HEK293 (cell line): ENCODE results near the gene KRTAP6-1.

Experiments used
- CTCF ChIA-PET: fragments of 350-600 bp; formaldehyde crosslinking; extraction: SDS; loops from one replicate; lab custom pipeline; 2021; ENCODE audit warnings: antibody characterized with exemption; lab: Yijun Ruan, JAX
- POLR2A ChIA-PET: fragments of 300-600 bp; formaldehyde crosslinking; extraction: SDS; loops from one replicate; lab custom pipeline; 2020; ENCODE audit warnings: antibody characterized with exemption, inconsistent platforms; lab: Yijun Ruan, JAX
- H3K27ac ChIP-seq: fragments of 200-500 bp; sonication (Bioruptor generic); 2 replicates; pipeline ENCODE4 v1.5.1; 2014; ENCODE audit warnings: low read depth, low read length, control low read depth, inconsistent platforms; ENCODE audit errors: extremely low read depth
- H3K36me3 ChIP-seq, 2 experiments: fragments of 200-500 bp in 1 of 2; sonication (Bioruptor generic) in 1 of 2; 1 replicate in 1 of 2; 2 replicates in 1 of 2; pipeline ENCODE4 v1.5.1; 2014 to 2017; ENCODE audit warnings: inconsistent platforms in 2 of 2, low read length in 2 of 2; ENCODE audit not compliant: control insufficient read depth in 2 of 2, insufficient read depth in 1 of 2
- H3K4me1 ChIP-seq: fragments of 200-500 bp; sonication (Bioruptor generic); 2 replicates; pipeline ENCODE4 v1.5.1; 2014; ENCODE audit warnings: mild to moderate bottlenecking, low read length, inconsistent platforms; ENCODE audit not compliant: control insufficient read depth, insufficient read depth
- H3K4me3 ChIP-seq: 2 replicates; pipeline ENCODE4 v1.5.1; 2011; ENCODE audit warnings: low read depth, mild to moderate bottlenecking, control low read depth, low read length, moderate library complexity
- H3K9me3 ChIP-seq: fragments of 200-500 bp; sonication (Bioruptor generic); 2 replicates; pipeline ENCODE4 v1.5.1; 2014; ENCODE audit warnings: low read depth, low read length, inconsistent platforms; ENCODE audit not compliant: control insufficient read depth, insufficient read depth
- HOXA7 ChIP-seq: sonication (generic); formaldehyde crosslinking; IDR thresholded peaks from 2 replicates; pipeline ENCODE4 v1.8.1; 2022; ENCODE audit warnings: missing genetic modification reagents, borderline replicate concordance
- MZF1 ChIP-seq: fragments of 450-650 bp; formaldehyde crosslinking; IDR thresholded peaks from 2 replicates; pipeline ENCODE4 v1.5.1; 2017; ENCODE audit warnings: missing biosample characterization, missing genetic modification characterization, borderline replicate concordance
- SCRT1 ChIP-seq: fragments of 450-650 bp; formaldehyde crosslinking; IDR thresholded peaks from 2 replicates; pipeline ENCODE4 v1.5.1; 2016; ENCODE audit warnings: missing biosample characterization, missing genetic modification characterization, borderline replicate concordance
- SP3 ChIP-seq: fragments of 450-650 bp; formaldehyde crosslinking; IDR thresholded peaks from 2 replicates; pipeline ENCODE4 v1.5.1; 2016; ENCODE audit warnings: missing biosample characterization, missing genetic modification characterization
- ZFHX2 ChIP-seq: fragments of 450-650 bp; formaldehyde crosslinking; conservative IDR thresholded peaks from 2 replicates; pipeline ENCODE4 v1.5.1; 2016; ENCODE audit warnings: missing biosample characterization, missing genetic modification characterization
- ZNF146 ChIP-seq: fragments of 450-650 bp; formaldehyde crosslinking; IDR thresholded peaks from 2 replicates; pipeline ENCODE4 v1.5.1; 2016; ENCODE audit warnings: missing biosample characterization, missing genetic modification characterization
- ZNF169 ChIP-seq: fragments of 450-650 bp; formaldehyde crosslinking; IDR thresholded peaks from 2 replicates; pipeline ENCODE4 v1.5.1; 2016; ENCODE audit warnings: missing biosample characterization, missing genetic modification characterization
- ZNF302 ChIP-seq: fragments of 450-650 bp; formaldehyde crosslinking; IDR thresholded peaks from 2 replicates; pipeline ENCODE4 v1.5.1; 2016; ENCODE audit warnings: missing biosample characterization, missing genetic modification characterization, low read depth
- ZNF335 ChIP-seq: fragments of 450-650 bp; formaldehyde crosslinking; conservative IDR thresholded peaks from 2 replicates; pipeline ENCODE4 v1.5.1; 2016; ENCODE audit warnings: missing biosample characterization, missing genetic modification characterization
- ZNF341 ChIP-seq: fragments of 450-650 bp; formaldehyde crosslinking; IDR thresholded peaks from 2 replicates; pipeline ENCODE4; 2016; ENCODE audit warnings: low read depth, missing biosample characterization, missing genetic modification characterization
- ZNF391 ChIP-seq: fragments of 450-650 bp; formaldehyde crosslinking; IDR thresholded peaks from 2 replicates; pipeline ENCODE4 v1.5.1; 2016; ENCODE audit warnings: low read depth, missing biosample characterization, missing genetic modification characterization, borderline replicate concordance
- ZNF521 ChIP-seq: fragments of 450-650 bp; formaldehyde crosslinking; IDR thresholded peaks from 2 replicates; pipeline ENCODE4 v1.5.1; 2017; ENCODE audit warnings: missing biosample characterization, mild to moderate bottlenecking, missing genetic modification characterization
- ZNF624 ChIP-seq: fragments of 450-650 bp; formaldehyde crosslinking; IDR thresholded peaks from 2 replicates; pipeline ENCODE4 v1.5.1; 2017; ENCODE audit warnings: missing biosample characterization, missing genetic modification characterization
- ZNF658 ChIP-seq: fragments of 450-650 bp; formaldehyde crosslinking; IDR thresholded peaks from 2 replicates; pipeline ENCODE4; 2016; ENCODE audit warnings: missing biosample characterization, missing genetic modification characterization
- ZNF701 ChIP-seq: fragments of 450-650 bp; formaldehyde crosslinking; IDR thresholded peaks from 2 replicates; pipeline ENCODE4 v1.5.1; 2016; ENCODE audit warnings: missing biosample characterization, missing genetic modification characterization
- ZNF830 ChIP-seq: fragments of 450-650 bp; IDR thresholded peaks from 2 replicates; pipeline ENCODE4 v1.5.0; 2018; ENCODE audit warnings: missing biosample characterization, missing genetic modification characterization, low read depth, mild to moderate bottlenecking, moderate library complexity
- TF ChIP-seq, protein P1 (sequence below): fragments of 450-650 bp; formaldehyde crosslinking; IDR thresholded peaks from 2 replicates; pipeline ENCODE4 v1.5.1; 2016; ENCODE audit warnings: missing biosample characterization, missing genetic modification characterization
- TF ChIP-seq, protein P2 (sequence below): fragments of 450-650 bp; formaldehyde crosslinking; optimal IDR thresholded peaks from 2 replicates; pipeline ENCODE3; 2016; ENCODE audit warnings: missing biosample characterization, mild to moderate bottlenecking, missing genetic modification characterization
- TF ChIP-seq, protein P3 (sequence below): fragments of 450-650 bp; formaldehyde crosslinking; IDR thresholded peaks from 2 replicates; pipeline ENCODE4; 2016; ENCODE audit warnings: missing biosample characterization, missing genetic modification characterization
- TF ChIP-seq, protein P4 (sequence below): fragments of 450-650 bp; formaldehyde crosslinking; IDR thresholded peaks from 2 replicates; pipeline ENCODE4 v1.5.1; 2016; ENCODE audit warnings: missing biosample characterization, missing genetic modification characterization, borderline replicate concordance
- TF ChIP-seq, protein P5 (sequence below): fragments of 450-650 bp; formaldehyde crosslinking; conservative IDR thresholded peaks from 2 replicates; pipeline ENCODE4 v1.5.1; 2016; ENCODE audit warnings: low read depth, missing biosample characterization, missing genetic modification characterization

KRTAP6-1 gene

DNA sequence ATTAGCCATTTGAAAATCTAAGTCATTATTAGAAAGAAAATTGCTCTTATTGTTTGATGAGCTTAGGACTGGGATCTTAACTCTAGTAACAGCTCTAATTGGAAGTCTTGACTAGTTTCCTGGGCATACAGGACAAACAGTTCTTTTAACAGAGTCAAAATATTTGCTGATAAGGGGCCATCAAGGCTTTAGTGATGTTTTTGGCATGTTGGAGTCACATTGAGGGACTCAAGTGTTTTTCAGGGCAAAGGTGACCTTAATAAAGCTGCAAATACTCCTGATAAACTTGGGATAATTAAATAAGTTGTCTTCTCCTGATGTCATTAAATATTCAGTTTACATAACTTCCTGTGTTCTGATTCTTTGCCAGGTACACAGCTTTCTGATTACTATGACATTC is 46.1 kb downstream of the KRTAP6-1 start (continued):
- TF ChIP-seq ZFHX2 (tag by site-specific recombination) (no peak), ZNF335 (no peak), ZNF701 (tag by site-specific recombination) (no peak), ZNF391 (tag by site-specific recombination) (no peak), ZNF341 (tag by site-specific recombination) (no peak), ZNF624 (no peak), SP3 (no peak), ZNF169 (tag by site-specific recombination) (no peak), MZF1 (no peak)
- TF ChIP-seq, protein P1, sequence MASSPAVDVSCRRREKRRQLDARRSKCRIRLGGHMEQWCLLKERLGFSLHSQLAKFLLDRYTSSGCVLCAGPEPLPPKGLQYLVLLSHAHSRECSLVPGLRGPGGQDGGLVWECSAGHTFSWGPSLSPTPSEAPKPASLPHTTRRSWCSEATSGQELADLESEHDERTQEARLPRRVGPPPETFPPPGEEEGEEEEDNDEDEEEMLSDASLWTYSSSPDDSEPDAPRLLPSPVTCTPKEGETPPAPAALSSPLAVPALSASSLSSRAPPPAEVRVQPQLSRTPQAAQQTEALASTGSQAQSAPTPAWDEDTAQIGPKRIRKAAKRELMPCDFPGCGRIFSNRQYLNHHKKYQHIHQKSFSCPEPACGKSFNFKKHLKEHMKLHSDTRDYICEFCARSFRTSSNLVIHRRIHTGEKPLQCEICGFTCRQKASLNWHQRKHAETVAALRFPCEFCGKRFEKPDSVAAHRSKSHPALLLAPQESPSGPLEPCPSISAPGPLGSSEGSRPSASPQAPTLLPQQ (tag by site-specific recombination) = no peak

DNA sequence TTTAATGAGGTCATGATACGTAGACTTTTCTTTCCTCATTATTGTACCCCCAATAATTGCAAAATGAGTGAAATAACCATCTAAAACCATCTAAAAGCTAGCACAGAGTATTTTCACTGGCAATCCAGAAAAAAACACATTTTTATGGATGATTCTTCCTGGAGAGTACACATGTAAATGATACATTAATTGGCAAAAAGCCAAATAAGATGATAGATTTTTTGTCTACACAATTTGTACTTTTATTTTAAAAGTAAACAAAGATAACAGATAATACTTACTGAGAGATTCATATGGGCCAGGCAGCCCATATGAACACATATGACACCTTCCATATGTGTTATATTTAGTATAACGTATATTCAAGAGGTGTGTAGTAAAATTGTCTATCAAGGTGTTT is 50.1 kb downstream of the KRTAP6-1 start:
- POLR2A ChIA-PET = no interaction called here
- no peak overlapping the region for H3K27ac ChIP-seq
- H3K4me1 ChIP-seq = no peaks in the 10 kb centered on the region
- no peak for TF ChIP-seq ZNF830 (tag by site-specific recombination)
- no peak for TF ChIP-seq HOXA7
- TF ChIP-seq, protein P2, sequence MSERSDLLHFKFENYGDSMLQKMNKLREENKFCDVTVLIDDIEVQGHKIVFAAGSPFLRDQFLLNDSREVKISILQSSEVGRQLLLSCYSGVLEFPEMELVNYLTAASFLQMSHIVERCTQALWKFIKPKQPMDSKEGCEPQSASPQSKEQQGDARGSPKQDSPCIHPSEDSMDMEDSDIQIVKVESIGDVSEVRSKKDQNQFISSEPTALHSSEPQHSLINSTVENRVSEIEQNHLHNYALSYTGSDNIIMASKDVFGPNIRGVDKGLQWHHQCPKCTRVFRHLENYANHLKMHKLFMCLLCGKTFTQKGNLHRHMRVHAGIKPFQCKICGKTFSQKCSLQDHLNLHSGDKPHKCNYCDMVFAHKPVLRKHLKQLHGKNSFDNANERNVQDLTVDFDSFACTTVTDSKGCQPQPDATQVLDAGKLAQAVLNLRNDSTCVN (tag by site-specific recombination) = no peak
- no peak for TF ChIP-seq SCRT1 (tag by site-specific recombination)
- TF ChIP-seq ZNF658 (tag by site-specific recombination) = no peak
- TF ChIP-seq ZNF624 = no peak
- TF ChIP-seq ZNF521 (tag by site-specific recombination) = no peak
- no peak for TF ChIP-seq ZNF146 (tag by site-specific recombination)
- TF ChIP-seq, protein P3, sequence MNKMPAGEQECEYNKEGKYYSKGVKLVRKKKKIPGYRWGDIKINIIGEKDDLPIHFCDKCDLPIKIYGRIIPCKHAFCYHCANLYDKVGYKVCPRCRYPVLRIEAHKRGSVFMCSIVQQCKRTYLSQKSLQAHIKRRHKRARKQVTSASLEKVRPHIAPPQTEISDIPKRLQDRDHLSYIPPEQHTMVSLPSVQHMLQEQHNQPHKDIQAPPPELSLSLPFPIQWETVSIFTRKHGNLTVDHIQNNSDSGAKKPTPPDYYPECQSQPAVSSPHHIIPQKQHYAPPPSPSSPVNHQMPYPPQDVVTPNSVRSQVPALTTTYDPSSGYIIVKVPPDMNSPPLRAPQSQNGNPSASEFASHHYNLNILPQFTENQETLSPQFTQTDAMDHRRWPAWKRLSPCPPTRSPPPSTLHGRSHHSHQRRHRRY (tag by site-specific recombination) = no peak
- TF ChIP-seq, protein P4, sequence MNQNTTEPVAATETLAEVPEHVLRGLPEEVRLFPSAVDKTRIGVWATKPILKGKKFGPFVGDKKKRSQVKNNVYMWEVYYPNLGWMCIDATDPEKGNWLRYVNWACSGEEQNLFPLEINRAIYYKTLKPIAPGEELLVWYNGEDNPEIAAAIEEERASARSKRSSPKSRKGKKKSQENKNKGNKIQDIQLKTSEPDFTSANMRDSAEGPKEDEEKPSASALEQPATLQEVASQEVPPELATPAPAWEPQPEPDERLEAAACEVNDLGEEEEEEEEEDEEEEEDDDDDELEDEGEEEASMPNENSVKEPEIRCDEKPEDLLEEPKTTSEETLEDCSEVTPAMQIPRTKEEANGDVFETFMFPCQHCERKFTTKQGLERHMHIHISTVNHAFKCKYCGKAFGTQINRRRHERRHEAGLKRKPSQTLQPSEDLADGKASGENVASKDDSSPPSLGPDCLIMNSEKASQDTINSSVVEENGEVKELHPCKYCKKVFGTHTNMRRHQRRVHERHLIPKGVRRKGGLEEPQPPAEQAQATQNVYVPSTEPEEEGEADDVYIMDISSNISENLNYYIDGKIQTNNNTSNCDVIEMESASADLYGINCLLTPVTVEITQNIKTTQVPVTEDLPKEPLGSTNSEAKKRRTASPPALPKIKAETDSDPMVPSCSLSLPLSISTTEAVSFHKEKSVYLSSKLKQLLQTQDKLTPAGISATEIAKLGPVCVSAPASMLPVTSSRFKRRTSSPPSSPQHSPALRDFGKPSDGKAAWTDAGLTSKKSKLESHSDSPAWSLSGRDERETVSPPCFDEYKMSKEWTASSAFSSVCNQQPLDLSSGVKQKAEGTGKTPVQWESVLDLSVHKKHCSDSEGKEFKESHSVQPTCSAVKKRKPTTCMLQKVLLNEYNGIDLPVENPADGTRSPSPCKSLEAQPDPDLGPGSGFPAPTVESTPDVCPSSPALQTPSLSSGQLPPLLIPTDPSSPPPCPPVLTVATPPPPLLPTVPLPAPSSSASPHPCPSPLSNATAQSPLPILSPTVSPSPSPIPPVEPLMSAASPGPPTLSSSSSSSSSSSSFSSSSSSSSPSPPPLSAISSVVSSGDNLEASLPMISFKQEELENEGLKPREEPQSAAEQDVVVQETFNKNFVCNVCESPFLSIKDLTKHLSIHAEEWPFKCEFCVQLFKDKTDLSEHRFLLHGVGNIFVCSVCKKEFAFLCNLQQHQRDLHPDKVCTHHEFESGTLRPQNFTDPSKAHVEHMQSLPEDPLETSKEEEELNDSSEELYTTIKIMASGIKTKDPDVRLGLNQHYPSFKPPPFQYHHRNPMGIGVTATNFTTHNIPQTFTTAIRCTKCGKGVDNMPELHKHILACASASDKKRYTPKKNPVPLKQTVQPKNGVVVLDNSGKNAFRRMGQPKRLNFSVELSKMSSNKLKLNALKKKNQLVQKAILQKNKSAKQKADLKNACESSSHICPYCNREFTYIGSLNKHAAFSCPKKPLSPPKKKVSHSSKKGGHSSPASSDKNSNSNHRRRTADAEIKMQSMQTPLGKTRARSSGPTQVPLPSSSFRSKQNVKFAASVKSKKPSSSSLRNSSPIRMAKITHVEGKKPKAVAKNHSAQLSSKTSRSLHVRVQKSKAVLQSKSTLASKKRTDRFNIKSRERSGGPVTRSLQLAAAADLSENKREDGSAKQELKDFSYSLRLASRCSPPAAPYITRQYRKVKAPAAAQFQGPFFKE (tag by site-specific recombination) = no peak
- TF ChIP-seq, protein P5, sequence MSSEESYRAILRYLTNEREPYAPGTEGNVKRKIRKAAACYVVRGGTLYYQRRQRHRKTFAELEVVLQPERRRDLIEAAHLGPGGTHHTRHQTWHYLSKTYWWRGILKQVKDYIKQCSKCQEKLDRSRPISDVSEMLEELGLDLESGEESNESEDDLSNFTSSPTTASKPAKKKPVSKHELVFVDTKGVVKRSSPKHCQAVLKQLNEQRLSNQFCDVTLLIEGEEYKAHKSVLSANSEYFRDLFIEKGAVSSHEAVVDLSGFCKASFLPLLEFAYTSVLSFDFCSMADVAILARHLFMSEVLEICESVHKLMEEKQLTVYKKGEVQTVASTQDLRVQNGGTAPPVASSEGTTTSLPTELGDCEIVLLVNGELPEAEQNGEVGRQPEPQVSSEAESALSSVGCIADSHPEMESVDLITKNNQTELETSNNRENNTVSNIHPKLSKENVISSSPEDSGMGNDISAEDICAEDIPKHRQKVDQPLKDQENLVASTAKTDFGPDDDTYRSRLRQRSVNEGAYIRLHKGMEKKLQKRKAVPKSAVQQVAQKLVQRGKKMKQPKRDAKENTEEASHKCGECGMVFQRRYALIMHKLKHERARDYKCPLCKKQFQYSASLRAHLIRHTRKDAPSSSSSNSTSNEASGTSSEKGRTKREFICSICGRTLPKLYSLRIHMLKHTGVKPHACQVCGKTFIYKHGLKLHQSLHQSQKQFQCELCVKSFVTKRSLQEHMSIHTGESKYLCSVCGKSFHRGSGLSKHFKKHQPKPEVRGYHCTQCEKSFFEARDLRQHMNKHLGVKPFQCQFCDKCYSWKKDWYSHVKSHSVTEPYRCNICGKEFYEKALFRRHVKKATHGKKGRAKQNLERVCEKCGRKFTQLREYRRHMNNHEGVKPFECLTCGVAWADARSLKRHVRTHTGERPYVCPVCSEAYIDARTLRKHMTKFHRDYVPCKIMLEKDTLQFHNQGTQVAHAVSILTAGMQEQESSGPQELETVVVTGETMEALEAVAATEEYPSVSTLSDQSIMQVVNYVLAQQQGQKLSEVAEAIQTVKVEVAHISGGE (tag by site-specific recombination) = no peak
- TF ChIP-seq ZNF302 = no peak
- TF ChIP-seq, all 188 proteins: peak for 0
- H3K36me3 ChIP-seq = no peaks in the 10 kb centered on the region
- CTCF ChIA-PET = no interaction called here
- H3K4me3 ChIP-seq = no peak overlapping the region
- no peaks in the 10 kb centered on the region for H3K9me3 ChIP-seq
